NT2/D1 (cell line): ENCODE results near the gene GNAQ.

Source experiments
- SUZ12 ChIP-seq: IDR thresholded peaks from 2 replicates; pipeline ENCODE4 v1.6.1; 2011; ENCODE audit not compliant: insufficient read length, insufficient read depth; ENCODE audit errors: extremely low read depth
- YY1 ChIP-seq: IDR thresholded peaks from 2 replicates; pipeline ENCODE4 v1.6.1; 2011; ENCODE audit not compliant: insufficient read length, insufficient read depth
- ZNF274 ChIP-seq: IDR thresholded peaks from 2 replicates; pipeline ENCODE4 v1.6.1; 2011; ENCODE audit warnings: mild to moderate bottlenecking, low read depth, low read length

DNA sequence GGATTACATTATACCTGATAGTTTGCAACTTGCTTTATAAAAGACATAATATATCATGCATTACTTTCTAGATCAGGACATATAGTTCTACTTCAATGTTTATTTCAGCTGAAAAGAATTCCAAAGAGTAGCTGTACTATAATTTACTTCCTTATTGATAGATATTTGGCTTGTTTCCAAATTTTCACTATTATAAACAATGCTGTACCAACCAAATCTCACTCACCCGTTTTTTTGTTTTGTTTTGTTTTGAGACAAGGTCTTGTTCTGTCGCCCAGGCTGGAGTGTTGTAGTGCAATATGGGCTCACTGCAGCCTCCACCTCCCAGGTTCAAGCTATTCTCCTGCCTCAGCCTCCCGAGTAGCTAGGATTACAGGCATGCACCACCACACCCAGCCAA lies 132.7 kb downstream of the GNAQ start:
- TF ChIP-seq YY1 (no peak), SUZ12 (no peak), ZNF274 (no peak)
